Stromal cell of bone marrow (primary cell): ENCODE results near the gene TMEM128.
"Not testable (repeated sequence)": the region's sequence is repeated elsewhere in the genome, so short reads cannot be mapped to it uniquely, and the experiment has no call there.

Source experiments
- DNase-seq: peaks from one replicate; pipeline ENCODE4 v3.0.0-alpha.2; 2012; ENCODE audit warnings: low read depth

Gene TMEM128, protein sequence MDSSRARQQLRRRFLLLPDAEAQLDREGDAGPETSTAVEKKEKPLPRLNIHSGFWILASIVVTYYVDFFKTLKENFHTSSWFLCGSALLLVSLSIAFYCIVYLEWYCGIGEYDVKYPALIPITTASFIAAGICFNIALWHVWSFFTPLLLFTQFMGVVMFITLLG

DNA sequence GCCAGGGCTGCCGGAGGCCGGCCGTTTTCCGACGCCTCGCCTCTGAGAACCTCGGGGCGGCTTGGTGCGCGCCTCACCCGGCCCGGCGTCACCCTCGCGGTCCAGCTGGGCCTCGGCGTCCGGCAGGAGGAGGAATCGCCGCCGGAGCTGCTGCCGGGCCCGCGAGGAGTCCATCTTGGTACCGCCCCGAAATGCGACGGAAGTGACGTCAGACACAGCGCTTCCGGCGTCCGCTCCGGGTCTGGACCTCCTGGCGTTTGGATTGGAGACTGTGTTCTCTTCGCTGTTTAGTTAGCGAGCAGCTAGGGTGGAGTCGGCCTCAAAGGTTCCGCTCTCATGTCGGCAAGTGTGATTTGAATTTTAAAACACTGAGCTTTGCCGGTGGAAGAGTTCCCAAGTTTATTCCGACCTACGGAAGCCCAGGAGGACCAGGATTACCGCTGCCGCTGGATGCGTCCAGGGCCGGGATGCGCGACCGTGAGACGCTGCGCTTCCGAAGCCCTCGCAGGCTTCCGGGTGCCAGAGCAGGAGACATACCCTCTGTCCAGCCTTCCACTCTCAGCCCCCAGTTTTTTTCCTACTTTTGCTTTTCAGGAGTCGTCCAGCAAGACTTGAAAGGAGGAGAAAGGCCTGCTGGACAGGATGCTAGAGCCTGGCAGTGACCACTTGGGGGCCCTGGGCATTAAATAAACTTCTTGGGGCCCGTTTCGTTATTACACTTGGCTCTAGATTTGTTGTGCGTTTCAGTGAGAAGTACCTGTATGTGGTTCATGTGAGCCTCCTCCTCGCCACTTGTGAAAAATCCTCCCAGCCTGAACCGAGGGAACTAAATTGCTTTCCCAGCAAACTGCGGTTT lies at the start of gene TMEM128:
TMEM128 (minus strand) TSS at position 195 of the 856 bp plus-strand sequence; CDS start at position 174, 21 bp downstream.
- DNase-seq: peak; percentile 86

DNA sequence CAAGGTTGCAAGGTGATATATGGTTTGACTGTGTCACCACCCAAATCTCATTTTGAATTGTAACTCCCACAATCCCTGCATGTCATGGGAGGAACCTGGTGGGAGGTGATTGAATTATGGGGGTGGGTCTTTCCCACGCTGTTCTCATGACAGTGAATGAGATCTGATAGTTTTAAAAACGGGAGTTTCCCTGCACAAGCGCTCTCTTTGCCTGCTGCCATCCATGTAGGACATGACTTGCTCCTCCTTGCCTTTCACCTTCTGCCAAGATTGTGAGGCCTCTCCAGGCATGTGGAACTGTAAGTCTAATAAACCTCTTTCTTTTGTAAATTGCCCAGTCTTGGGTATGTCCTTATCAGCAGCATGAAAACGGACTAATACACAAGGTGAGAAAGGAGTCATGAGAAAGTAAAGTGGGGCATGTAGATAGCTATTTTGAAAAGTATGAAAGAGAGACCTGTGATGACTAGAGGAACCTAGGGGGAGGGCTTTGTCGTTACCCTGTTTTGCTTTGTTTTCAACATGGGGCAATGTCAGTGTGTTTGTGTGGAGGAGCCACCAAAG lies 48.3 kb upstream of the TMEM128 start:
- no peak for DNase-seq

DNA sequence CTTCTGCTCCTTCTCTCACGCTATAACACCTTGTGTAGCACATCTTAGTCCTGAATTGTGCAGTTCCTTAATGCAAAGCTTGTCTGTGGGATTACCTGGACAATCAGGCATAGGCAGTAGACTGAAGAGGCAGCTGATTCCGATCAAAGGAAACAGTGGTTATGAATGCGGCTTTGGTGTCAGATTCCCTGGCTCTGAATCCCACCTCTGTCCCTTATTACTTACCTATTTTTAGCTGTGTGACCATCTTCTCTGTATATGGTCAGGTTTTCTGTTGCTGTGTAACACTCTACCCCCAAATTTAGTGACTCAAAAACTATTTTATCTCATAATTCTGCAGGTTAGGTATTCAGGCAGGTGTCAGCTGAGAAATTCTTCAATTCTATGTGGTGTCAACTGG lies 45.3 kb upstream of the TMEM128 start:
- DNase-seq: no peak

DNA sequence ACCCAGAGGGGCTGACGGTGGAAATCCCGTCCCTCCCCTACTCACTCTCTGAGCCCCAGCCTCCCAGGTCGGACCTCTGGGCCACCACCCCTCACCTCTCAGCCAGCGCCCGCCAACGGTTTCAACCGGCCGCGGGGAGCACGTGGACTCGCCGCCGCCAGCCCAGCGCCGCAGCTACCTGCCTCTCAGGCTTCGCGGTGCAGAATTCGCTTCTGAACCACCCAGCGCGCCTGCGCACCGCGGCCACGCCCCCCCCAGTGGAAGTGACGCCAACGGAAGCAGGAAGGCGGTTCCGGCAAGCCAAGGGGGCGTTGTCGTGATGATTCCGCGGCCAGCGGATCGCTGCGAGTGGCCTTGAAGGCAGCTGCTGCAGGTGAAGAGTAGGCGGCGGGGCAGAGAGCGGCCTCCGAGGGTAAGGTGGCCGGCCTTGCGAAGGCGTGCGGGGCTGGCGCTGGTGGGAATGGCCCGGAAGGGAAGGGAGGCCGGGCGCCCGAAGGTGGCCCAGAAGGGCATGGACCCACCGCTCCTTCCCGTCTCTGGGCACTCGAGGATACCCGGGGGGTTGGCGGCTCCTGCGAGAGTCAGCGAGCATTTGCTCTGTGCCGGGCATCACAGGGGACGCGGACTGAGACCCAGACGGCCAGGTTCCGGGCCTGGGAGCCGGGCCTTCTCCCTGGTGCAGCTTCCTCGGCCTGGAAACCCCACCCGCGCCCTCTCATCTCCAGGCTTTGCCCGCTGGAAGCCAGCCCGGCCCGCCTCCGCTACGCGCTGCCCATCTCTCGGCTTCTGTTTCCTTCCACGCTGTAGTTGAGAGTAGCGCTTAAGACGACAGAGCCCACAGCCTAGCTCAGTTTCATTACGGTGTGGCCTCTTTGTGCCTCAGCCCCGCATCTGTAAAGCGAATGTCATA lies 42.2 kb upstream of the TMEM128 start, which contains the start of the genes LYAR and ZBTB49:
LYAR (minus strand) TSS at position 214 of the 910 bp plus-strand sequence. CDS start 6,412 bp downstream, outside the sequence.
ZBTB49 (plus strand) TSS at position 311 of the 910 bp plus-strand sequence. CDS start 9,695 bp downstream, outside the sequence.
- peak; percentile 82 for DNase-seq

DNA sequence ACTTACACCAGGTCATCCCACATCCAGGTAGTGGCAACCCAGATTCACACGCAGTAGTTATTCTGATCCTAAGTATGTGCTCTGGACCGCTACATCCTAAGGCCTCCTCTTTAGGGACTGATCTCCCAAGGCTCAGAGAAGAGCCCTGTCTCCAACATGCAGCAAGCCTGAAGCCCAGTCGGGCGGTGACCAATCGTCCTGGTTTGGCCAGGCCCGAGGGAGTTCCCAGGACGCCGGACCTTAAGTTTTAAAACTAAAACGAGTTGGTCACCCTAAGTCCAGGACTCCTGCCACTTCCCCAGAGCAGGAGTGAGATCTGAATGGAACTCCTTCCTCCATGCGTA lies 41.5 kb upstream of the TMEM128 start:
- no peak for DNase-seq

DNA sequence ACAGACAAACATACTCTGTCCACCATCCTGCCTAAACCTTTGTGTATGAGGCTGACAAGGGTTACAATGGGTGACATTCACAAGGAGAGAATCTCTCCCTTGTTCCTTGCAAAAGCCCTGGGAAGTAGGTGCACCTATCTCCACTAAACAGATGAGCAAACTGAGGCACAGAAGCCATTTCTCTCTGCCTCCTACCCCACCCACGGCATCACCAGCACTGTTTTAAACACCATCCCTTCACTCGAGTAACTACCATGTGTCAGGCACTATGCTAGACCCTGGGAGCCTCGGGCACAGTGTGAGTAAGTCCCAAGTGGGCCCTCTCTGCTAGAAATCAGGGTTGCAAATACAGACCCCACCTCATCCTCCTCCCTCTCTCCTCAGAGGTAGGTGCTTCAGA lies 41.0 kb upstream of the TMEM128 start:
- no peak for DNase-seq

DNA sequence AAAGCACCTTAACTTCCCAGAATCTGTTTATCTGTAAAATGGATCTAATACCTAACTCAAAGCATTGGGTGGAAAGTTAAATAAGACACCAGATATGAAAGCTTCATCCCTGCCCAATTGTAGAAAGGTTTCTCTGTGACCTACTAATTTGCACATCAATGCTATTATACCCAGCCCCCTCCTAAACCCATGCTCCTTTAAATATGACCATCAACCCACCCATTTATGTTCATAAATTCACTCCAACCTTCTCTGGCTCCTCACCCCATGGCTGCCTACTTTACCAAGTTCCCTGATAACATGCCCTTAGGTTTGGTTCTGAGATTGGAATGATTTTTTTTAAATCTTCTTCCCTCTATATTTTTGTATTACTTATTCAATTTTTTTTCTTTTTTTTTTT lies 40.1 kb upstream of the TMEM128 start:
- no peak for DNase-seq

DNA sequence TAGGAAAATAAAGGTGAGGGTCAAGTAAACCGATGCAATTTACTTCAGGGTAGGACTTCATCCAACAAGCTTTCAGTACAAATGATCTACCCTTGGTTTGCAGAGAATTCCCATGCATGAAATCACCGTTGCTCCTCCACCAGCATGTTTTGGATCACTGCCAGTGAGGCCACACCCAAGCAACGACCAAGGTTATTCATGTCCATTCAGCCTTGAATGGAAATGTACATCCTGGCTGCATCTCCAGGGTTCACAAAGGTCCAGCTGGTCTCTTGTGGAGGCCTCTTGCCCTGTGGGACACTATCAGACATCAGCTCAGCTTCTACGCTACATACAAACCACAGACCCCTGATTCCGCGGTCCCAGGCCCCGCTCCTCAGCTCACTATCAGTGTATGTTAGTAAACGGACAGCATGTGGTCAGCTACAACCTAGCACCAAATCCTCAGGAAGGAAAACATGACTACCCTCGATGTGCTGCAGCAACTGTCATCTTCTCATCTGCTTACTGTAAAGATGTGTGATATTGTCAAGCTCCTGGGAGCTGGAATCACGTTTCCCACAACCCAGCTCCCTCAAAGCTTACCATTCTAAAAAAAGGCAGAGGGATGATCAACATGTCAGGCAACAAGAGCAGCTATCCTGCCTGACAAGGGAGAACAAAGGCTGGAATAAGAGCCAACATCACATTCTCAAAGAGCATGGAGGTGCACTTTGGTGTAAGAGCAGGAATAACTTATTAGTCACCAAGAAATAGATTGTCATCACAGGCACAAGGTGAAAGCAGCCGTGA lies 37.0 kb upstream of the TMEM128 start:
- DNase-seq: no peak

DNA sequence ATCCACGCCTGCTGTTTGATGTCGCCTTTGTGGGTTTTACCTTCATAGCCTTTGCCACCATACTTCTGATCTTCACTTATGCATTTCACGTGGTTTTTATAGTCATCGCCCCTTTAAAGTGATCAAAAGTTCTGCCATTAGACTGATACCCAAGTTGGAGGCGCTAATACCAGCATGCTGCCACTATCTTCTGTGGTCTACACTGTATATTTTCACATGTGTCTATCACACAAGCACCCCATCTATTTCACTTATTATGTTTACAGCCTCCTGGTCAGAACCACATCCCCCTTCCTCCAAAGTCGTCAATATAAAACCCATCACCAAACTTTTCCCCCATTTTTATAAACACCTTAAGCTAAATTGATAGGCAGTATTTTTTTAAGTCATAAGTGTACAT lies 33.8 kb upstream of the TMEM128 start:
- no peak for DNase-seq

DNA sequence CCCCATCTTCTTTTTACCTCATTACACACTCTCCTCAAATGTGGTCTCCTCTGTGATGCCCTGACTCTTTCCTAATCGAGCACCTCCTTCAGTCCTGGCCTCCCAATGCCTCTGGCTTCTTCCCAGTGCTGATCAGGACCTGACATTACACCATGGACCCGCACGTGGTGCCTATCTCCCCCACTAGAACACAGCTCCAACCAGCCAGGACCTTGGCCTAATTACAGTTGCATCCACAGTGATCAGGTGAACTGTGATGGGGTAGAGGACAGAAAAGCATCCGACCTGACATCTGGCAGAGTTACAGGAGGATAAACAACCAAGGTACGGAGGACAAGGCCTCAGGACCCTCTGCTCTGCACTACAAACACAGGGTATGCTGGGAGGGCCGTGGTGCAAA lies 29.5 kb upstream of the TMEM128 start:
- no peak for DNase-seq

DNA sequence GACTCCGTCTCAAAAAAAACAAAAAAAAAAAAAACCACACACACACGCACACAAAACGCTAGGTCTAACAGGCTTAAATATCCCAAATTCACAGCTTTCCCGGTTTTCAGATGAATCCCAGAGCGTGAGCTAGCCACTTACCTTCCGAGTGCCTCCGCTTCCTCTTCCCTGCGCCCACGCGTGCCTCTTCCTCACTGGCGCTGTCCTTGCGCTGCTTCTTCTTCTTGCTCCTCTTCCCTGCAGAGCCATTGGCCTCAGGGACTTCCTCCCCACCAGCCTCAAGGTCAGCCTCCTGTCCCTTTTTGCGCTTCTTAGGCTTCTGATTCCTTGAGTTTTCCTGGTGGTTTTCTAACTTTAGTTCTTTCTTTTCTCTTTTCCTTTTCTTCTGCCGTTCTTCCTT lies 26.2 kb upstream of the TMEM128 start:
- DNase-seq: no peak

DNA sequence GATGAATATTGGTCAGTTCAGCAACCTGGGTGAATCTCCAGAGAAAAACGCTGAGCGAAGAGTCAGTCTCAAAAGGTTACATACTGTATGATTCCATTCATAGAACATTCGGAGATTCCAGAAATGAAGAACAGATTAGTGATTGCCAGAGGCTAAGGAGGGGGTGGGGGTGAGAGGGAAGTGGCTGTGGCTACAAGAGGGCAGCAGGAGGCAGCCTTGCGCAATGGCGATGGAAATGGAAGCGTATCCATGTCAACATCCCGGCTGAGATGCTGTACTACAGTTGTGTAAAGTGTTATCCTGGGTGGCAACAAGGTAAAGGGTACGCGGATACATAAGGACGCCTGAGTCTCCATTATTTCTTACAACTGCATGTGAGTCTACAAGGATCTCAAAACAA lies 23.9 kb upstream of the TMEM128 start:
- no peak for DNase-seq

DNA sequence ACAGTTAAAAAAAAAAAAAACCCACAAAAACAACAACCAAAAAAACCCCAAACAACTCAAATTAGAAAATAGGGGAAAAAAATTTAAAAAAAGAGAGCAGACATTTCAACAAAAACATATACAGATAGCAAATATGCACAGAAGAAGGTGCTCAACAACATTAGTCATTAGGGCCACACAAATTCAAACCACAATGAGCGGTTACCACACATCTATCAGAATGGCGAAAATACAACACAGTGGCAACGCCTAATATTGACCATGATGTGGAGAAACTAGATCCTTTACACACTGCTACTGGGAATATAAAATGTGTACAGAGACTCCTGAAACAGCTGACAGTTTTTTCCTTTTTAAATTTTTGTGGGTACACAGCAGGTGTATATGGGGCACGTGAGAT lies 22.5 kb upstream of the TMEM128 start:
- no peak for DNase-seq

DNA sequence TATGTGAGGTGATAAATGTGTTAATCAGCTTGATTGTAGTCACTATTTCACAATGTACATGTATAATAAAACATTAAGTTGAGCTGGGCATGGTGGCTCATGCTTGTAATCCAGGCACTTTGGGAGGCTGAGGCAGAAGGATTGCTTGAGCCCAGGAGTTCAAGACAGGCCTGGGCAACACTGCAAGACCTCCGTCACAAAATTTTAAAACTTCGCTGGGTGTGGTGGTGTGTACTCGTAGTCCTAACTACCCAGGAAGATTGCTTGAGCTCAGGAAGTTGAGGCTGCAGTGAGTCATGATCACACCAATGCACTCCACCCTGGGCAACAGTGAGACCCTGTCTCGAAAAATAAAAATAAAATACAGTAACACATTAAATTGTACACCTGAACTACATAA lies 21.8 kb upstream of the TMEM128 start:
- DNase-seq: no peak

DNA sequence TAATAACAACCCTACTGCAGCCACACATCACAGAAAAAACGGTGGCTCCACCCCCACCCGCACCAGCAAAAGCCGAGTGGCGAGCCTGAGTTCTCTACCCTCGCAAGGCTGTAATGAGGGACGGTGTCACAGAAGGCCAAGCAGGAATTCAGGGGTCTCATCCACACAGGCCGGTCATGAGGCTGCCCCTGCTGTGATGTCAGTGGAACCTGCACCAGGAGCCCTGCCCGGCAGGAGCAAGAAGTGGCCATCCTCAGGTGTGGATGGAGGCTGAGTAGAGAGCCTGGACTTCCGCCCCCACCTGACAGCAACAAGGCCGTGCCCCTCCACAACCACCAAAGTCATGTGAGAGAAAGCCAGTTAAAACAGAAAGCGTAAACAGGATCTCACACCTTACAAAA lies 21.3 kb upstream of the TMEM128 start:
- DNase-seq: no peak

DNA sequence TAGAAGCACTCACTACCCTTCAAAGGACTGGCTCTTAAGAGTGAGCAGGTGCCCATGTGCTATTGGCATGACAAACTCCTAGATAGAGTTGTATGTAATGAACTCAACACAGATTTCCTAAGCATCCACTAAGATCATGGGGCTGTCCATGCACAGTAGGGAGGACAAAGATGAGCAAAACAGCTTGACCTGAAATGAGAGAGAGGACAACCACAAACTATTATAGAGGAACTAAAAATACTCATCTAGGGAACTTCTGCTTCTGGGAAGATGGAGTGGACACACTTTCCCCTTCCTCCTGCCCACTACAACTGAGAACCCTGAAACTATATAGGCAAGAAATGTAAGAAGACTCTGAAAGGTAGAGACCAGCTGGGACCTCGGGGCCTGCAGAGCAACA lies 20.8 kb upstream of the TMEM128 start:
- no peak for DNase-seq

DNA sequence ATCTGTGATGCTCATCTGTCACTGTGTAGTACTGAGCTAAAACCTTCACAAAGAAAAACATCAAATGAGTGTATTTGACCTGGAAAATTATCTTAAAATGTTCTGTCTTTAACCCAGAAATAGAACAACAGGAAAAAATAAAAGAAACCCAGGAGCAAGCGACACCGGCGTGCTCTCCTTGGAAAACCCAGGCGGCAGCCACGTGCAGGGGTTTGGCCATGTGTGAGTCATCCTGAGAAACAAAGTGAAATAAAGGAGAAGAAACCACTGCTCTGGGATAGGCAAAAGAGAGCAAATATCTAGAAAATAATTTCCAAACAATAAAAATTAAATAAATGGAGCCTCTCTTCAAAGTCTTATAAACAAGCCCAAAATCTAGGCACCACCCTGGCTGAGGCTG lies 20.0 kb upstream of the TMEM128 start:
- no peak for DNase-seq

DNA sequence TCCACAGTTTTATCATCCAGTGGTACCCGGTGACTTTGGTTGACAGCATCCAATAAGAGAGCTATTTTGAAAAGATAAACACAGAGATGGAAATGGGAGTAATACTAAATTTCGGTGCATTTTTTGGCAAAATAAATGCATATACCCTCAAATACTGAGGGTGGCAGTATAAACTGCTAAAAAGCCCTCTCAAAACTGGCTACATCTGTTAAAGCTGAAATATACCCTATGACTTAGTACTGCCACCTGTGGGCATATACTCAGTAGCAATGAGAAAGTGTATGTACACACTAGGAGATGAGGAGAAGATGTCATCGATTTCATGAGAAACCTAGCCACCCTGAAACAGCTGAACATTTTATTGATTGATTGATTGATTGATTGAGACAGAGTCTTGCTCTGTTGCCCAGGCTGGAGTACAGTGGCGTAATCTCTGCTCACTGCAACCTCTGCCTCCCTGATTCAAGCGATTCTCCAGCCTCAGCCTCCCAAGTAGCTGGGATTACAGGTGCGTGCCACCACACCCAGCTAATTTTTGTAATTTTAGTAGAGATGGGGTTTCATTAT lies 12.2 kb upstream of the TMEM128 start:
- DNase-seq: peak; percentile 48

DNA sequence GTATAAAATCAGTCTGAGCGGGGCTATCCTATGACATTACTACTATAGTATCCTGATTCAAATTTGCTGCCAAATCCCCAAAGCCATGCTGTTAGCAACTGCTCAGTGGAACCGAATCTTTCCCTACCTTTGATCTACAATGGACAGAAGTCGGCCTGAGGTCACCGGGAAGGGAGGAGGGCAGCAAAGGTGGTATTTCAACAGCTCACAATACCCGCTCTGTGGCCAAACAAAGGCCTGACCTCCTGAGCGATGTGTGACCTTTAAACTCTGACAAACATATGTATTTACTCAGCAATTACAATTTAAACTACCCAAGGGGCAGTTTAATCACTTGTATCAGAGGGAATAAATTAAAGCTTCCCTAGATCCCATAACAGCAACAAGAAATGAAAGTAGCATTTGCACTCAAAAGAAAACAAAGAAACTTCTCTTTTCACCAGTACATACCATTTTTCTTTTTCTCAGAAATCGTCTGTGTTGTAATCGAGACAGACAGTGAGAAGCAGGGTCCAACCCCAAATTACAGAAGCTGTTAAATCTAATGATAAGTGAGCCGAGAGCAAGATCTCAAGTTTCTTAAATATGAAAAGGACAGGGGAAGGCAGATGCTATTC lies 11.6 kb upstream of the TMEM128 start:
- DNase-seq: no peak

DNA sequence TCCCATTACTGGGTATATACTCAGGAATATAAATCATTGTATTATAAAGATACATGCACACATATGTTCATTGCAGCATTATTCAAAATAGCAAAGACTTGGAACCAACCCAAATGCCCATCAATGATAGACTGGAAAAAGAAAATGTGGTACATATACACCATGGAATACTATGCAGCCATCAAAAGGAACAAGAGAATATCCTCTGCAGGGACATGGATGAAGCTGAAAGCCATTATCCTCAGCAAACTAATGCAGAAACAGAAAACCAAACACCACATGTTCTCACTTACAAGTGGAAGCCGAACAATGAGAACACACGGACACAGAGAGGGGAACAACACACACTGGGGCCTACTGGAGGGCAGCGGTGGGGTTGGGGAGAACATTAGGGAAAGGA lies 9.7 kb upstream of the TMEM128 start:
- not testable (repeated sequence) for DNase-seq

DNA sequence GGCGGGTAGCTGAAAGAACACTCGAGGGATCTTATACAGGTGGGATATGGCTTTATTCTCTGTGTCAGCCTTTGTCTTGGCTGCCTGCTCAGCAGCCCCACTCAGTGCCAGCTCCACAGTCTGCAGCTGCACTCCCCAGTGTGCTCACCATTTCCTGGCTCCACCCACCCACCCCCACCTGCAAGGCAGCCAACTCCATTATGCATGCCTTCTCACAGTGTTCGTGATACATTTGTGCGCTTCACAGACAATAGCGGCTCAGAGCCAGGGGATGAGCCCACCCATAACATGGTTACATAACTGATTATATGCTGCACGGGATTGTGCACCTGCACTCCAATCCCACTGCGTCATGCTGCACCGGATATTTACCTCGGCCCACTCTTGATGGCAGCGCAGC lies 8.8 kb upstream of the TMEM128 start:
- no peak for DNase-seq
